ENCODE data around the gene SLC7A8. TPM values are rescaled to one million over a fixed set of nuclear protein-coding genes. Genes with fewer than 3 reads are reported as not detected.

The SLC7A8 gene
- total and polyA plus RNA-seq, 2 experiments from 2014 or later, result 117 to 124 TPM

DNA sequence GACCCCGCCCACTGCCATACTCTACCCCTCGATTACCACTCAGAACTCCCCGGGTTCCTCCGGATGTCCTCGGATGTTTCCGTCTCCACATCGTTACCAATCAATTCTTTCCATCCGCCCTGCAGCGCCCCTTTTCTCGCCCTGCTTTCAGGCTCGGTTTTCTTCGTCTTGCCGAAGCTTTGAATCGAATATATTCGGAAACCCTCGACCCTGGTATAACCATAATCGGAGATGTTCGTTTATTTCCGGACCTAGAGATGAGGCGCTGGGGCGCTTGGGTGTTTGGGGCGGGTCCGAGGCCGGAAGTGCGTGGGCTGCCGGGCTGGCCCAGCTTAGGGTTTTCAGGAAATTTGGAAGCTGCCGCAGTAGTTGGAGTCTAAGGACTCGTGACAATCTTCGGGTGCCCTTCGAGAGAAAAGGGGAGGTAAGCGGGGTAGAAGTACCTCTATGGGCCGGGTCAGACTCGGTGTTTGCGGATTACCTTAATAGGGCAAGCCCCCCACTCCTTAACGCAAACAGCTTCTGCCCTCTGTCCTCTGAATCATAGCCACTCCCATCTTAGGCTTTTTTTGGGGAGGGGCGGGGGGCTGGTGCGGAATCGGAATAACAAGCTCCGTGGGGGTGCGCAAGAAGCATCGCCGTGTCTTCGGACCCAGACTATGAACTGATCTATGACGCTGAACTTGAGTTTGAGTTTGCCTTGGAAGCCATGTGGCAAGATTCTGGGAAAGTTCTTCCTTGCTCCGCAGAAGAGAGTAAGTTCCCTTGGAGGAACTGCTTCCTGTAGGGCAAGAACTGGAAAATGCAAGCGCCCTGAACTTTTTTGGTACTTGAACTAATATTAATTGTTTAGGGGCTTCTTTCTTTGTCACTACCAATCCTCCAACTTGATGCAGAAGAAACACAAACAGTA is 88.0 kb downstream of the SLC7A8 start, which contains the start of gene C14orf119:
Gene C14orf119 (plus strand): TSS at position 310 of the 913 bp plus-strand sequence. CDS start 2,154 bp downstream, outside the sequence.
- H3K4me1 Mint-ChIP-seq, result peaks cover 17% of the 10 kb centered on the region
- no peaks in the 10 kb centered on the region for H3K27me3 ChIP-seq (ENCODE audit: insufficient read depth)
- peaks cover 14% of the 10 kb centered on the region for H3K4me1 ChIP-seq (ENCODE audit: insufficient read depth)
- ATAC-seq, result peak; percentile 84
- H3F3A ChIP-seq (replicated peaks; ENCODE audit: low read depth), result no peaks in the 10 kb centered on the region
- no peak within 1 kb of the TSS for H3K4me3 Mint-ChIP-seq
- H3K27ac Mint-ChIP-seq, result no peak within 1 kb of the TSS
- H3K9me2 ChIP-seq (ENCODE audit: insufficient read depth), result no peaks in the 10 kb centered on the region
- peaks cover 48% of the 10 kb centered on the region for H3K36me3 Mint-ChIP-seq (ENCODE audit: low read depth)
- peaks cover 30% of the 10 kb centered on the region; the same call in 1 of the 2 replicates for H3K36me3 ChIP-seq (ENCODE audit: insufficient read depth)
- H3K4me2 ChIP-seq, result peak within 1 kb of the TSS; percentile 92
- H2AFZ ChIP-seq, result no peak within 1 kb of the TSS
- H3K27ac ChIP-seq (ENCODE audit: low read depth), result peak within 1 kb of the TSS; percentile 72
- peaks cover 73% of the 10 kb centered on the region for H3K79me2 ChIP-seq (replicated peaks; ENCODE audit: insufficient read depth)
- peak within 1 kb of the TSS; percentile 84 for H3K4me3 ChIP-seq
- DNase-seq (ENCODE audit: low spot score), result peak; percentile 100
- H3K9me3 Mint-ChIP-seq, result no peaks in the 10 kb centered on the region
- peak; percentile 55 for TF ChIP-seq POLR2AphosphoS5 (IDR thresholded peaks at IDR 0.05; ENCODE audit: low read depth)
- TF ChIP-seq STAT1 (IDR thresholded peaks at IDR 0.05; ENCODE audit: unreplicated experiment), result no peak
- no peak for TF ChIP-seq EZH2phosphoT487 (IDR thresholded peaks at IDR 0.05; ENCODE audit: unreplicated experiment)
- no peak for TF ChIP-seq ETS1 (IDR thresholded peaks at IDR 0.05)
- TF ChIP-seq ZNF114 (CRISPR knock-in tag; IDR thresholded peaks at IDR 0.05), result no peak
- no peak for TF ChIP-seq ZNF331 (CRISPR knock-in tag; IDR thresholded peaks at IDR 0.05; ENCODE audit: low read depth)
- peak; percentile 57 for TF ChIP-seq CREB1 (CRISPR knock-in tag; IDR thresholded peaks at IDR 0.05; ENCODE audit: low read depth)
- peaks cover 41% of the 10 kb centered on the region for H4K20me1 ChIP-seq (replicated peaks; ENCODE audit: insufficient read depth)
- peaks cover 5% of the 10 kb centered on the region for H3K27me3 Mint-ChIP-seq (ENCODE audit: insufficient read depth, low read depth, poor library complexity)

DNA sequence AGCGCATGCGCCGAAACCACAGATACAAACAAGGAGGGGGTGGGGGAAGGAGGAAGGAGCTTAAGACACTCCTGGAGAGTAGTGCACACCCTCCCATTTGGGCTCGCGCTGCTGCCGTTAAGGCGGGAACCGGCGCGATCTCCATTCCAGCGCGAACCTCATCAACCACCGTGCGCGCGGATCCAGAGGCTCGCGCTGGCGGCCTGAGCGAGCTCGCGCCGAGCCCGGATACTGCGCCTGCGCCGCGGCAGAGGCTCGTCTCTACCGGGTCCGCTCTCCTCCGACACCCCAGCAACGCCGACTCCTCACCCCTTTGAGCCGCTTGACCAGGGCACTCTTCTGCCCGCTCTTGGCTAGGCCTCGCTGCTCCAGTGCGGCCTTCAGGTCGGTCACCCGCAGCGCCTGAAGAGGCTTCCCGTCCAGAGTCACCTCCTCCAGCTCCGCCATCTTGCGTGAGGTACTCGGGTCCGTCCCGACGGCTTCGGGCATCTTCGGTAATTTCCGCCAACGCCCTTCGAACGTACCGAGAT is 88.7 kb downstream of the SLC7A8 start, which contains the start of gene ACIN1:
Gene ACIN1 (minus strand): TSS at position 471 of the 530 bp plus-strand sequence. CDS start 24 bp downstream, at position 447.
- no peak within 1 kb of the TSS for H3K27ac Mint-ChIP-seq
- peak within 1 kb of the TSS; percentile 92 for H3K4me2 ChIP-seq
- H3K36me3 ChIP-seq (ENCODE audit: insufficient read depth), result peaks cover 37% of the 10 kb centered on the region
- peaks cover 41% of the 10 kb centered on the region for H4K20me1 ChIP-seq (replicated peaks; ENCODE audit: insufficient read depth)
- no peaks in the 10 kb centered on the region for H3F3A ChIP-seq (replicated peaks; ENCODE audit: low read depth)
- ATAC-seq (no peak), DNase-seq (ENCODE audit: low spot score) (no peak)
- H3K4me3 Mint-ChIP-seq, result no peak within 1 kb of the TSS
- H3K79me2 ChIP-seq (replicated peaks; ENCODE audit: insufficient read depth), result peaks cover 75% of the 10 kb centered on the region
- H3K9me3 Mint-ChIP-seq, result no peaks in the 10 kb centered on the region
- no peaks in the 10 kb centered on the region for H3K27me3 ChIP-seq (ENCODE audit: insufficient read depth)
- peaks cover 5% of the 10 kb centered on the region for H3K27me3 Mint-ChIP-seq (ENCODE audit: insufficient read depth, low read depth, poor library complexity)
- peak within 1 kb of the TSS; percentile 72 for H3K27ac ChIP-seq (ENCODE audit: low read depth)
- H3K4me1 ChIP-seq (ENCODE audit: insufficient read depth), result peaks cover 14% of the 10 kb centered on the region
- no peaks in the 10 kb centered on the region for H3K9me2 ChIP-seq (ENCODE audit: insufficient read depth)
- peaks cover 14% of the 10 kb centered on the region for H3K4me1 Mint-ChIP-seq
- H2AFZ ChIP-seq, result no peak within 1 kb of the TSS
- H3K36me3 Mint-ChIP-seq (ENCODE audit: low read depth), result peaks cover 56% of the 10 kb centered on the region
- peak within 1 kb of the TSS; percentile 84 for H3K4me3 ChIP-seq
- TF ChIP-seq EZH2 (IDR thresholded peaks at IDR 0.05; ENCODE audit: low read depth, unreplicated experiment), result no peak
- no peak for TF ChIP-seq ETS1 (IDR thresholded peaks at IDR 0.05)
- TF ChIP-seq, protein P1, sequence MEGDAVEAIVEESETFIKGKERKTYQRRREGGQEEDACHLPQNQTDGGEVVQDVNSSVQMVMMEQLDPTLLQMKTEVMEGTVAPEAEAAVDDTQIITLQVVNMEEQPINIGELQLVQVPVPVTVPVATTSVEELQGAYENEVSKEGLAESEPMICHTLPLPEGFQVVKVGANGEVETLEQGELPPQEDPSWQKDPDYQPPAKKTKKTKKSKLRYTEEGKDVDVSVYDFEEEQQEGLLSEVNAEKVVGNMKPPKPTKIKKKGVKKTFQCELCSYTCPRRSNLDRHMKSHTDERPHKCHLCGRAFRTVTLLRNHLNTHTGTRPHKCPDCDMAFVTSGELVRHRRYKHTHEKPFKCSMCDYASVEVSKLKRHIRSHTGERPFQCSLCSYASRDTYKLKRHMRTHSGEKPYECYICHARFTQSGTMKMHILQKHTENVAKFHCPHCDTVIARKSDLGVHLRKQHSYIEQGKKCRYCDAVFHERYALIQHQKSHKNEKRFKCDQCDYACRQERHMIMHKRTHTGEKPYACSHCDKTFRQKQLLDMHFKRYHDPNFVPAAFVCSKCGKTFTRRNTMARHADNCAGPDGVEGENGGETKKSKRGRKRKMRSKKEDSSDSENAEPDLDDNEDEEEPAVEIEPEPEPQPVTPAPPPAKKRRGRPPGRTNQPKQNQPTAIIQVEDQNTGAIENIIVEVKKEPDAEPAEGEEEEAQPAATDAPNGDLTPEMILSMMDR (conservative IDR thresholded peaks at IDR 0.05; ENCODE audit: low read depth in 2 of 2), result no peak
- TF ChIP-seq POLR2AphosphoS5 (IDR thresholded peaks at IDR 0.05; ENCODE audit: low read depth), result peak; percentile 69
